Mesenchymal stem cell (in vitro differentiated cells and primary cell): Measurements from ENCODE around the gene NR2C2AP.

Experiments
- DNase-seq: peaks from one replicate; pipeline ENCODE4 v3.0.0-alpha.2; 2013
- H2AFZ ChIP-seq: one replicate; pipeline ENCODE4 v1.6.1; 2013; ENCODE audit warnings: low read depth, mild to moderate bottlenecking, control low read depth, inconsistent platforms, low read length, moderate library complexity
- H2AK5ac ChIP-seq: 2 replicates; pipeline ENCODE4 v1.6.1; 2013; ENCODE audit warnings: low read length, moderate library complexity, mild to moderate bottlenecking, inconsistent platforms; ENCODE audit not compliant: severe bottlenecking
- H2BK120ac ChIP-seq: one replicate; pipeline ENCODE4 v1.6.1; 2013; ENCODE audit warnings: low read depth, mild to moderate bottlenecking, inconsistent platforms, low read length, moderate library complexity
- H2BK12ac ChIP-seq, 2 experiments: one replicate each; pipeline ENCODE4 v1.6.1; 2013; ENCODE audit warnings: inconsistent platforms in 2 of 2, low read length in 2 of 2, mild to moderate bottlenecking in 2 of 2, moderate library complexity in 2 of 2, control low read depth in 1 of 2
- H2BK15ac ChIP-seq: one replicate; pipeline ENCODE4 v1.6.1; 2013; ENCODE audit warnings: mild to moderate bottlenecking, low read depth, inconsistent platforms; ENCODE audit not compliant: poor library complexity, severe bottlenecking
- H2BK5ac ChIP-seq: 2 replicates; pipeline ENCODE4 v1.6.1; 2013; ENCODE audit warnings: low read depth, mild to moderate bottlenecking, low read length, control low read depth, inconsistent platforms; ENCODE audit not compliant: poor library complexity, severe bottlenecking
- H3K14ac ChIP-seq, 2 experiments: one replicate each; pipeline ENCODE4 v1.6.1; 2013; ENCODE audit warnings: inconsistent platforms in 2 of 2, low read length in 2 of 2, control low read depth in 1 of 2, mild to moderate bottlenecking in 1 of 2, moderate library complexity in 1 of 2
- H3K18ac ChIP-seq, 2 experiments: one replicate each; pipeline ENCODE4 v1.6.1; 2013; ENCODE audit warnings: inconsistent platforms in 2 of 2, low read length in 2 of 2, control low read depth in 1 of 2, low read depth in 1 of 2, mild to moderate bottlenecking in 1 of 2
- H3K23ac ChIP-seq, 2 experiments: one replicate each; pipeline ENCODE4 v1.6.1; 2013; ENCODE audit warnings: inconsistent platforms in 2 of 2, low read length in 2 of 2, mild to moderate bottlenecking in 2 of 2, moderate library complexity in 2 of 2, control low read depth in 1 of 2
- H3K27ac ChIP-seq: 2 replicates; pipeline ENCODE4 v1.5.1; 2013; ENCODE audit warnings: mild to moderate bottlenecking, moderate library complexity, low read length, control low read depth, inconsistent platforms; ENCODE audit not compliant: poor library complexity, severe bottlenecking
- H3K27me3 ChIP-seq, 2 experiments: 2 replicates each; pipeline versions ENCODE4 v1.6.1 to v1.7.0; 2013; ENCODE audit warnings: low read length in 2 of 2, mild to moderate bottlenecking in 2 of 2, moderate library complexity in 2 of 2, control low read depth in 1 of 2, inconsistent platforms in 1 of 2; ENCODE audit not compliant: control insufficient read depth in 1 of 2, insufficient read depth in 1 of 2
- H3K36me3 ChIP-seq, 2 experiments: 2 replicates each; pipeline versions ENCODE4 v1.6.1 to v1.7.0; 2013; ENCODE audit warnings: low read length in 2 of 2, control low read depth in 1 of 2, inconsistent platforms in 1 of 2, low read depth in 1 of 2, mild to moderate bottlenecking in 1 of 2; ENCODE audit not compliant: insufficient read depth in 2 of 2, control insufficient read depth in 1 of 2
- H3K4ac ChIP-seq, 2 experiments: one replicate each; pipeline ENCODE4 v1.6.1; 2013; ENCODE audit warnings: inconsistent platforms in 2 of 2, low read length in 2 of 2, mild to moderate bottlenecking in 2 of 2, moderate library complexity in 2 of 2, control low read depth in 1 of 2, low read depth in 1 of 2
- H3K4me1 ChIP-seq: 2 replicates; pipeline ENCODE4 v1.6.1; 2013; ENCODE audit warnings: low read depth, low read length, control low read depth; ENCODE audit not compliant: control insufficient read depth, insufficient read depth
- H3K4me2 ChIP-seq: 2 replicates; pipeline ENCODE4 v1.6.1; 2013; ENCODE audit warnings: low read length, mild to moderate bottlenecking, inconsistent platforms; ENCODE audit not compliant: poor library complexity, severe bottlenecking
- H3K4me3 ChIP-seq, 2 experiments: 2 replicates each; pipeline versions ENCODE4 v1.5.1 to v1.7.0; 2013; ENCODE audit warnings: low read length in 2 of 2, mild to moderate bottlenecking in 2 of 2, control low read depth in 1 of 2, low read depth in 1 of 2; ENCODE audit not compliant: insufficient read depth in 1 of 2
- H3K79me1 ChIP-seq: replicated peaks from 2 replicates; pipeline ENCODE4 v1.6.1; 2013; ENCODE audit warnings: mild to moderate bottlenecking, control low read depth, low read length, inconsistent platforms; ENCODE audit not compliant: poor library complexity, severe bottlenecking
- H3K9ac ChIP-seq: 2 replicates; pipeline ENCODE4 v1.7.0; 2013; ENCODE audit warnings: mild to moderate bottlenecking, low read length, moderate library complexity
- H3K9me3 ChIP-seq: 2 replicates; pipeline ENCODE4 v1.7.0; 2013; ENCODE audit warnings: mild to moderate bottlenecking, low read length; ENCODE audit not compliant: control insufficient read depth
- H4K8ac ChIP-seq: one replicate; pipeline ENCODE4 v1.6.1; 2013; ENCODE audit warnings: inconsistent platforms, mild to moderate bottlenecking, low read length, moderate library complexity
- H4K91ac ChIP-seq: one replicate; pipeline ENCODE4 v1.6.1; 2013; ENCODE audit warnings: mild to moderate bottlenecking, low read length, inconsistent platforms
- WGBS: methylation state at CpG from one replicate; pipeline ENCODE4 v1.1.7; 2013; ENCODE audit warnings: mixed read lengths; 5-methylcytosine and 5-hydroxymethylcytosine counted together

NR2C2AP gene

DNA sequence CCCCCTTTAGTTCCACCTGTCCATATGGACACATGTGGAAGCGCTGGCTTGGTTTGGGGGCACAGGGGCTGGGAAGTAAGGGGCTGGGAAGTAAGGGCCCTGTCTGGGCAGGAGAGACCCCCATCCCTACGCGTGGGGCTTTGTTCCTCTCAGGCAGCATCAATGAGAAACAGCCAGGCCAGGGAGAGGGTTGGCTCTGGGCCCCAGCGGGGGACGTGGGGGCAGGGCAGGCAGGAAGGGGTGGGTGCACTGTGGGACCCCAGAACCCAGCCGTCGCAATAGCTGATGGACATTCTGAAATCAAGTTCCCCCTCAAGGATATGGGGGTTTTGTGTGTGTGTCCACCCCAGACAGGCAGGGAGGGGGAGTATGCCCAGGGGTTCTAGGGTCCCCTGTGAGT lies 9.7 kb upstream of the NR2C2AP start:
- H3K27ac ChIP-seq: no peak overlapping the region
- no peak overlapping the region for H2AK5ac ChIP-seq
- H2AFZ ChIP-seq: no peak overlapping the region
- H3K4me2 ChIP-seq: no peak overlapping the region
- peaks cover 5% of the 10 kb centered on the region for H3K9me3 ChIP-seq
- WGBS: 44% methylated on average over 7 of the region's 7 CpGs
- H3K14ac ChIP-seq: no peak overlapping the region
- H3K36me3 ChIP-seq: no peaks in the 10 kb centered on the region
- no peak overlapping the region for H4K91ac ChIP-seq
- no peak overlapping the region for H3K23ac ChIP-seq
- H4K8ac ChIP-seq: no peak overlapping the region
- no peak overlapping the region for H2BK12ac ChIP-seq
- DNase-seq: no peak
- no peaks in the 10 kb centered on the region for H3K79me1 ChIP-seq
- H3K18ac ChIP-seq: no peak overlapping the region
- H2BK5ac ChIP-seq: no peak overlapping the region
- H2BK120ac ChIP-seq: no peak overlapping the region
- peaks cover 39 to 65% of the 10 kb centered on the region in 2 experiments for H3K27me3 ChIP-seq
- no peak overlapping the region for H3K4me3 ChIP-seq
- no peak overlapping the region for H2BK15ac ChIP-seq
- H3K9ac ChIP-seq: no peak overlapping the region
- H3K4me1 ChIP-seq: peaks cover 2% of the 10 kb centered on the region
- H3K4ac ChIP-seq: no peak overlapping the region

DNA sequence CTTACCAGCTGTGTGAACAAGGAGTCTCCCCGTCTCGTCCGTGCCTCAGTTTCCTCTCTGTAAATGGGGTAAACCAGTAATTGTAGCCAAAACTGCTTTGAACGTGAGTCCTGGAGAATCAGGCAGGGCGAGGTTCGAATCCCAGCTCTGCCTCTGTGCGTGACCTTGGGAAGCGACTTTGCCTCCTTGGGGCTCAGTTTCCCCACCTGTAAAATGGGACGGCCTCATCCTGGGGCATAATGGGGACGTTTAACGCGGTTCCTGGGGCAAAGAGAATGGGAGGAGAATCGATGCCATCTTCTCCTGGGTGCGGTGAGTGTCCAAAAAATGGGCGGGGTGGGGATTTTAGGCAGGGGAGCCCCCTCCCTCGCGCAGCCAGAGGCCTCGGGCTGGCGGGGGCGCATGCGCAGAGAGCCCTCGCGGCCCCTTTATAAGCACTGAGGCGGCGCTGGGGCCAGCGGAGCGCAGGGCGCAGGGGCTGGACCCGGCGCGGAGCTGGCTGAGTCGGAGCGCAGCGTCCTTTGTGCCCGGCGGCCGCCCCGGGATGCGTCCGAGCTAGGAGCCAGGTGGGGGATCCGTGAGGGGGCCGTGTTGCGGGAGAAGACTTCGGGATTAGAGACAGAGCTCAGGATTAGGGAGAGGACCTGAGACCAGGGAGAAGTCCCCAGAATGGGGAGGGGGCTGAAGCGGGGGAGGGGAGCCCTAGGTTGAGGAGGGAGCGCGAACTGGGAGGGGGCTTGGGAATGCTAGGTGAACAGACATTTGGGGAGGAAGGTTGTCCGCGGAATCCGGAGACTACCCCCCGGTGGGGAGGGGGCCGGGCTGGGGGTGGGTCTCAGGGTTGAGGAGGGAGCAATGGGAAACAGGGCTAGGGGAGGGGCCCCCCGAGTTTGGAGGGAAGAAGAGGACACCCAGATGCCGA lies 8.5 kb upstream of the NR2C2AP start, which contains the start of gene NCAN:
Gene NCAN, plus strand, starts transcription at position 460 of the 922 bp plus-strand sequence. CDS start 4,996 bp downstream, outside the sequence.
- Histone ChIP-seq H3K27me3 (peaks cover 45 to 65% of the 10 kb centered on the region in 2 experiments), H3K36me3 (no peaks in the 10 kb centered on the region), H3K23ac (no peak within 1 kb of the TSS), H4K8ac (no peak within 1 kb of the TSS), H3K79me1 (no peaks in the 10 kb centered on the region), H3K9ac (no peak within 1 kb of the TSS), H2AK5ac (no peak within 1 kb of the TSS), H3K18ac (no peak within 1 kb of the TSS), H4K91ac (no peak within 1 kb of the TSS), H2BK120ac (no peak within 1 kb of the TSS), H2BK15ac (no peak within 1 kb of the TSS), H3K14ac (no peak within 1 kb of the TSS), H3K4me3 (no peak within 1 kb of the TSS), H3K4me2 (no peak within 1 kb of the TSS), H3K4ac (no peak within 1 kb of the TSS), H2BK12ac (no peak within 1 kb of the TSS), H3K9me3 (no peaks in the 10 kb centered on the region), H3K4me1 (peaks cover 2% of the 10 kb centered on the region), H2AFZ (no peak within 1 kb of the TSS), H2BK5ac (no peak within 1 kb of the TSS), H3K27ac (no peak within 1 kb of the TSS)
- no peak for DNase-seq
- 9% methylated on average over 52 of the region's 54 CpGs for WGBS

- Histone ChIP-seq H3K27ac (no peak overlapping the region), H2BK15ac (no peak overlapping the region), H3K23ac (no peak overlapping the region), H3K4ac (no peak overlapping the region), H3K9me3 (no peaks in the 10 kb centered on the region), H3K18ac (no peak overlapping the region), H3K36me3 (no peaks in the 10 kb centered on the region), H3K9ac (no peak overlapping the region), H2BK120ac (no peak overlapping the region), H2AFZ (no peak overlapping the region), H3K14ac (no peak overlapping the region), H4K91ac (no peak overlapping the region), H2BK12ac (no peak overlapping the region), H3K27me3 (peaks cover 49 to 67% of the 10 kb centered on the region in 2 experiments), H3K4me1 (peaks cover 2% of the 10 kb centered on the region), H2BK5ac (no peak overlapping the region), H3K79me1 (no peaks in the 10 kb centered on the region), H3K4me3 (no peak overlapping the region), H4K8ac (no peak overlapping the region), H2AK5ac (no peak overlapping the region), H3K4me2 (no peak overlapping the region)
- DNase-seq: no peak
- 67% methylated on average over 9 of the region's 9 CpGs for WGBS
Observed at GRCh38 chr19:19209372-19209771, 6.2 kb upstream of the NR2C2AP start.

DNA sequence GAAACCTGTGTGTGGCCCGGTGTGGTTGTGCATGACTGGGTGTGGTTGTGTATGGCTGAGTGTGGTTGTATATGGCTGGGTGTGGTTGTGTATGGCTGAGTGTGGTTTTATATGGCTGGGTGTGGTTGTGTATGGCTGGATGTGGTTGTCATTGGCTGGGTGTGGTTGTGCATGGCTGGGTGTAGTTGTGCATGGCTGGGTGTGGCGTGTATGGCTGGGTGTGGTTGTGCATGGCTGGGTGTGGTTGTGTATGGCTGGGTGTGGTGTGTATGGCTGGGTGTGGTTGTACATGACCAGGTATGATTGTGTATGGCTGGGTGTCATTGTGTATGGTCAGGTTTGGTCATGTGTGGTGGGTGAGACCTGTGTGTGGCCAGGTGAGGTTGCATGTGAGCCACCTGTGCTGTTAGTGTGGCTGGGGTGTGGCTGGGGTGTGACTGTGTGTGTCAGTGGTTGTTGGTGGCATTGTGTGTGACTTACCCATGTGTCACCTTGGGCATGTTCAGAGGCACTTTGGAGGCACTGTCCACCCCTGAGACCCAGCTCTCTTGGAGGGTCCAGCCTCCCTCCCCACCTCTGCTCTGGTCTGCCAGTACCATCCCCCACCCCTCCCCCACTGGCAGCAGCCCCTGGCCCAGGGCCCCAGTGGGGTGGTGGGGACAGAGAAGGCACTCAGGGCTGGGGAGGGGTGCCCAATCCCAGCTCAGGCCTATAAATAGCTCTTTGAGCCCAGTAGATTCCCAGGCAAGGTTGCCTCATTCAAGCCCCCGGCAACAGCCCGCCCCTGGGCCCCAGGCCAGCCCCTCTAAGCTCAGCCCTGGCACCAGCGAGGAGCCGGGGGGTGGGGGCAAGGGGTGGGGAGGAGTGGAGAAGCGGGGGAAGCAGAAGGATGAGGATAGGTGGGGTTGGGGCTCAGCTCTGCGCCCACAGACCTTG lies 4.7 kb upstream of the NR2C2AP start:
- no peak overlapping the region for H4K91ac ChIP-seq
- no peak overlapping the region for H2BK15ac ChIP-seq
- no peak overlapping the region for H3K23ac ChIP-seq
- H3K27me3 ChIP-seq: peaks cover 34 to 53% of the 10 kb centered on the region in 2 experiments
- H4K8ac ChIP-seq: no peak overlapping the region
- no peaks in the 10 kb centered on the region for H3K79me1 ChIP-seq
- H3K9me3 ChIP-seq: no peaks in the 10 kb centered on the region
- DNase-seq: no peak
- no peak overlapping the region for H3K18ac ChIP-seq
- no peak overlapping the region for H3K27ac ChIP-seq
- no peak overlapping the region for H3K9ac ChIP-seq
- H3K14ac ChIP-seq: peak overlapping the region in 1 of 2 experiments; percentile 62
- H2BK5ac ChIP-seq: no peak overlapping the region
- H3K4me1 ChIP-seq: peaks cover 6% of the 10 kb centered on the region
- no peak overlapping the region for H3K4me2 ChIP-seq
- no peaks in the 10 kb centered on the region for H3K36me3 ChIP-seq
- WGBS: 72% methylated on average over 6 of the region's 8 CpGs
- H3K4ac ChIP-seq: no peak overlapping the region
- H2BK12ac ChIP-seq: no peak overlapping the region
- H2BK120ac ChIP-seq: no peak overlapping the region
- H3K4me3 ChIP-seq: no peak overlapping the region
- no peak overlapping the region for H2AK5ac ChIP-seq
- H2AFZ ChIP-seq: peak overlapping the region; percentile 10
